T-helper 2 cell (primary cell): ENCODE data around the gene TESPA1.
A peak's percentile ranks its signal among the peaks of the same experiment; 100 is the strongest.

Source experiments
- DNase-seq, 5 experiments: peaks; one replicate each; pipeline versions ENCODE4 v3.0.0 to v3.0.0-alpha.2; 2012 to 2022

TESPA1 gene

DNA sequence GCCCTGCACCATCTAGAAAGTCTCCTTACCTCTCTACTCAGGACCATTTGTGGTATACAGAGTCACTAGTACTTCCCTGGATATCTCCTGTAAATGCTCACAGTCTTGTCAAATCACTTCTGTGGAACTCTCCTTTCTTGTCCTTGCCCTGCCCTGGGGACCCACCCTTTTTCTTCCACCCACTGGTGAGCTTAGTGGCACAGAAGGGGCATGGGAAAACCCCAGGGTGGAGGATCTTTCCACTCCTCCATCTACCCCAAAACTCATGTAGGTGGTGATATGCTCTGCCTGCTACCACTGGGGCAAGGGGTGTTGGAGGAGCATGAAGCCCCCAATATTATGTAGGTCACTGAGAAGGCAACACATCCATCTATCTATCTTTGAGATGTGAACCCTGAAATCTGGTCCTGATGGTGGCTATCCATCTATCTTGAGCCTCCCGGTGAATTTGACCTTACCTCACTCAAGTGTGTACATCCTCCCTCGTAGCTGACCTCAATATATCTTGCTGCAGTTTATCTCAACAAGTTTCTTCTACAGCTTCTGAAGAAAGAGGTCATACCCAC is 943 bp downstream of the TESPA1 start:
- DNase-seq: peak in 1 of 5 experiments; percentile 24

DNA sequence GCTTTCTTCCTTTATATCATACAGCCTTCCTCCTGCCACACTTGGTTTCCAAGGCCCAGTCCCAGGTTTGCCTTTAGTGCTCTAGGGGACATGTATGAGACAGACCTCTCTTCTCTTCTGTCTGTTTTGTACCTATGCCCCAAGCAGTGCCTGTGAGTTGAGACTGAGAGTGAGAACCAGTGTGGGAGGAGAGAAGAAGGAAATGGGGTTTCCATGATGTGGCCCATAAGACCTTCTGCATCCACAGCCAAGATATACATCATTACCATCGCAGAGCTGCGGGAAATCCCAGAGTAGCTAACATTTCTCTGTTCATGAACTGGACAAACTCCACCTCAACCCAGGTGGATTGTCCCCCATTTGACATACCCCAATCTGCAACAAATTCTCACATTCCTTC is 2.8 kb downstream of the TESPA1 start:
- DNase-seq: peak in 3 of 5 experiments; percentile 23 to 74 (median 25)

DNA sequence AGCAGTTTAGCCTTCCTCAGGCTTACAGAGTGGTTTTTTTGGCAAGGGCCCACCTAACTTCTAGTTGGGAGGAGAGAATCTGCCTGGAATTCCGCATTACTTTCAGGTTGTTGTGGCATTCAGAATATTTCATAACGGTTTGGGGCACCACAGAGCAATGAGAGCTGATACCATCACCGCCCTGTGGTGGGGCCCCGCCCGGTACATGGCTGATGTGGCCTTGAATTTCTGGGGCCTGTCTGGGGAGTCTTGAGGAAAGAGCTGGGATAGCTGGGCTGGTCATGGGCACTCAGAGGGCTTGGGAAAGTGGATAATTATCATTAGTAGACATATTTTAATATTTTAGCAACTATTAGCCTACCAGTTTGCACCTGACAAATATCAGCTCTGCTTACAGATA is 4.2 kb downstream of the TESPA1 start:
- peak; percentile 23 to 80 (median 32) for DNase-seq

DNA sequence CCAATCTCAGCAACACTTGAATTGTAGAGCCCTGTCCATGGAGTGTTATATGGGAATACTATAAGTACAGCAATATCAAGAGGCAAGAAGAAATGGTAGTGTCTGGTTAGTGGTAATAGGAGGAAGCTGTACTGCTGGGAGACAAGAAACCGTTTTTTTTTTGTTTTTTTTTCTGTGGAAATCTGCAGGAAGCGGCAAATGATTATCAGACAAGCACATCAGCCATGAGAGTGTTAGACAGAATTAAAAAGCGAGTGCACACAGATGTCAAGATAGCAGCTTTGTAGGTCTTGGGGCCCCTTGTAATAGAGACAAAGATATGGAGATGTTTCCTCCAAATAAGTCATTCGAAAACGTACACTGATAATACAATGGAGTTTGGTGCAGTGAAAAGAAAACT is 6.7 kb downstream of the TESPA1 start:
- DNase-seq: peak in 2 of 5 experiments; percentile 19 to 89

DNA sequence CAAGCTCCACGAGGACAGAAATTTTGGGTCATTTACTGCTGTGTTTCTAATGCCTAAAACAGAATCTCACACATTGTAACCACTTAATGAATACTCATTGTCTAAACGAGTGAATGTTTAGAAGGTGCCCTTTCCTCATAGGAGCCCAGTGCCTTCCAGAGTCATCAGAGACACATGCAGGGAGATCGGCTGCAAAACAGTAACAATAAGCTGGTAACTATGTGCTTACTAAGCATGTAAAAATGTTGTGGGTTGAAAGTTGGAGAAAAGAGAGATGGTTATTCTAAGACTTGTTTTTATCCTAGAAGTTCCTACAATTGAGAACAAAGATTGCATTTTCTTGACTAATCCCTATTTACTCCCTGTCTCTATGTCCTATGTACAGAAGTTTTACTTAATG is 7.4 kb downstream of the TESPA1 start:
- no peak for DNase-seq

DNA sequence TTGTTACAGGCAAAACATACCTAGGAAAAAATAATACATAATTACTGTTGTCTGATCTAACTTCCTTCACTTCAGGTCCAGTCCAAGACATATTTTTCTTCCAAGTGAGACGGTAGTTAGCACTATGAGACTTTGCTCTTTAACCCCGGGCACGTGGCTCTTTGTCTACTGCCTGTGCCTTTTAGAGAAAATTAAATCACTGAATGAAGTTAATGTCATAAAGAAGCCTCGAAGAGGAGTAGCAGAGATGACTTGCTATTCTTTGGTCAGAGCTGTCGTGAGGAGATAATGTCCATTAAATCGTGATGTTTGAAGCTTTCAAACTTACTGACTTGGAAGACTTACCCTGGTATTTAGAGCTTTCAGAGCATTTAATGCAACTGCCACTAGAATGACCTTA is 8.7 kb downstream of the TESPA1 start:
- DNase-seq: no peak

DNA sequence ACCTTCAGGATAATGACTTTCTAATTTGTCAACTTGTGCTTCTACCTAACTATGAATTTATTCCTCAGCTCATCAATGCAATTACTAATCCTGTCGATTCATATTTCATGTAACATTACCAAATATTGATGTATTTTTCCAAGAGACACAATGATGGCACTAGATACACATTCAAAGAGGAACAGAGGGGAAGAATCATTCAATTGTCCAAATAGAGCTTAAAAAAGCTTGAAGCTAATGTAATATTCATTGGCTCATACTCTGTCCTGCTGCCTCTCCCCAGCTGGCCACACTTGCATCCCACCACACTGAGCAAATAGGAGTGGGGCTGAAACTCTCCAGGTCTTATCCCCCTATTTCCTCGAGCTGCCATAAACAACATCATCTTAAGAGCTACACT is 9.3 kb downstream of the TESPA1 start:
- DNase-seq: no peak

DNA sequence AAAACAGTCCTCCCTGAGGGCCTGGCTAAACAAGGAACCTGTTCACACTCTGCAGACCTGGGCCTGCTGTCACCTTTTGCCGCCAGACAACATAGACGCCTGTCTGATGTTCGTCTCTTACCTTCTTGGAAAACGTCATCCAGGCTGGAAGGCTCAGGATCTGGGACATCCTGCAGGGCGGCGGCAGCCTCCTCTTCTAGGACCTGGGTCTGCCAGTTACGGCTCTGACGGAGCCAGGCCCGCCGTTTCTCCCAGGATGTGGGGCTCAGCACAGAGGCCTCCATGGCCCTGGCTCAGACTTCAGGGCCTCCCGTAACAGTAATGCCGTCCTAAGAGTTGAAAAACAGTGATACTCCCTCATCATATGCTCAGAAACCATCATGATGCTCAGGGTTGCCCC is 10.3 kb downstream of the TESPA1 start:
- DNase-seq: no peak

DNA sequence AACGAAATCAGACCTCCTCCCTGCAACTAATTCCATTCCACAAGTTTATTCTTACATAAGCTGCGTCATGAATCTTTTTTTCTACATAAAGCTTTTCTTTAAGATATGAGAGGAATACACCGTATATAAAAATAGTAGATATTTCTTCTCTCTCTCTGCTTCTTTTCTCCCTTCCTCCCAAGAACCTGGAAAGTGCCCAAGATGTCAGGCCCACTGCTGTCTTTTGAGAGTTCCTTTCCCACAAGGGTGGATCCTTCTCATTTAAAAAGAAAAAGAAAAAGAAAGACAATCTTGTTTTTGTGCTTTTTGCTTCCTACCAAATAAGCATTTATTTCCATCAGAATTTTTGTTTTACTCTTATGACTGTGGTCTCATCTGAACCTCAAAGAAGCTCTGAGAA is 11.0 kb downstream of the TESPA1 start:
- DNase-seq: no peak

DNA sequence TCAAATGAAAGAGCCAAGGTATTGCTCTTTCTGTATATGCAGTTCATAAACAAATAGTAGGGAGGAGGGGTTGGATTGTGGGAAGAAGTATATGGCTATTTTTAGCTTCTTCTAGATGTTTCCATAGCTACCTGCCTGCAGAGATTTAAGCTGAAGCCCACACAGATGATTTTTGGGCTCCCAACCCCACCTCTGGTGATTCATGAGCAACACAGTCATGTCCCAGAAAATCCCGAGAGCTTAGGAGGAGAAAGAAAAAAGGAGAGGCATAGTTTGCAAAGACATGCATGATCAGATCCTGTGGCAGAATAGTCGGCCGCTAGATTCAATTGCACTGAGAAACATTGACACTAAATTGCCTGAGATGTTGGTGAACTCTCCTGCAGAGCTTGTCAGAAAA is 13.8 kb downstream of the TESPA1 start:
- no peak for DNase-seq

DNA sequence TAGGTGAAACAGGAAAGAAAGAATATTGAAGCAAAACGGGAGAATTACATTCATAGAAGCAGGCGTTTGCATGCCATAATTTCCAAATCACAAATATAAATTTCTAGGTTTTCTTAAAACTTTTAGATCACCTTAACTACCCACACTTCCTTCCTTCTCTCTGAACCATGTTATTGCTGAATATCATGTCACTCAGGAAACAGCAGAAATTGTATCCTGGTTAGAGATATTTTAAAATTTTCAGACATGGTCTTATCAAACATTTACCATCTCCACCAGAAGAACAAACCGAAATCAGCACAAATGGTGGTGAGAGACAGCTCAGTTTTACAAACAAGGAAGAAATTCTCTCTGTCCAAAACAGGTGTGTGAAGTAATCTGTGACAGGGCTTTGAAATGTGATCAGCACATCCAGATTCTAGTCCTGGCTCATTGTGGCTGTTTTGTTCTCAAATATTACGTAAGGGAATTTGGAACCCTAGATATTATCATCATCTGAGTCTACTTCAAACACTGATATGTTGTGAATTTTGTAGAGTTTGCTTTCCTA is 16.3 kb downstream of the TESPA1 start:
- DNase-seq: peak in 1 of 5 experiments; percentile 63

DNA sequence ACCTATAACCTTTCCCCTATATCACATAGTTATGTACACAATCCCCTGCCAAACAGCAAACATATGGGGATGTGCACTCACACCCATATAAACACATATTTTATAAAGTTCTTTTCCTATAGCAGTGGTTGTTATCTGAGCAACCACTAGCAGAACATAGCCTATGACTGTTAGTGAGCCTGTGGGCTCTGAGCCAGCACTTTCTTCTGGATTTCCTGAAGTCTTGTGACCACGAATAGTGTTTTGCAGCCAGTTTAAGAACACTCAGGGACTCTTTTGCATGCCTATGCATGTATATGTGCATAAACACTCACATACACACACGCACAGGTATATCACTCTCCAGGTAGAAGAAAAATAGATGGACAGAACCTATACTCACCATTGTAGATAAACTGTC is 17.1 kb downstream of the TESPA1 start:
- peak in 1 of 5 experiments; percentile 63 for DNase-seq

DNA sequence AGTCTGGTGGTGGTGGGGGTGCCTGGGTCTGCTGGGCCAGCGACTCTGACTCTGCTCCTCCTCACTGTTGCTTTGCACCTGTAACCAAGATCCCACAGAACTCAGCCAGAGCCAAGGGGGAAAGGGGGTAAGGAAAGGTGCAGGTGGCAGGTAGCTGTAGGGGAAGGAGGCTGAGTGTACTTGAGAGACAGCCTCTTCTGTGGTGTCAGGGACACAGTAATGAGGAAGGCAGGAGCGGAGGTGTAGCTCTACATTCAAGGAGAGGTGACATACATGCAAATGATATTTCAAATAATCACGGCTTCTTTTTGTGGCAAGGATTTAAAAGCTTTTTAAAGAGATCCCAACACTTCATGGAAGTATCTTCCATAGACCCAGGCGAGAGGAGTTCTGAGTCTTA is 23.4 kb downstream of the TESPA1 start:
- no peak for DNase-seq

DNA sequence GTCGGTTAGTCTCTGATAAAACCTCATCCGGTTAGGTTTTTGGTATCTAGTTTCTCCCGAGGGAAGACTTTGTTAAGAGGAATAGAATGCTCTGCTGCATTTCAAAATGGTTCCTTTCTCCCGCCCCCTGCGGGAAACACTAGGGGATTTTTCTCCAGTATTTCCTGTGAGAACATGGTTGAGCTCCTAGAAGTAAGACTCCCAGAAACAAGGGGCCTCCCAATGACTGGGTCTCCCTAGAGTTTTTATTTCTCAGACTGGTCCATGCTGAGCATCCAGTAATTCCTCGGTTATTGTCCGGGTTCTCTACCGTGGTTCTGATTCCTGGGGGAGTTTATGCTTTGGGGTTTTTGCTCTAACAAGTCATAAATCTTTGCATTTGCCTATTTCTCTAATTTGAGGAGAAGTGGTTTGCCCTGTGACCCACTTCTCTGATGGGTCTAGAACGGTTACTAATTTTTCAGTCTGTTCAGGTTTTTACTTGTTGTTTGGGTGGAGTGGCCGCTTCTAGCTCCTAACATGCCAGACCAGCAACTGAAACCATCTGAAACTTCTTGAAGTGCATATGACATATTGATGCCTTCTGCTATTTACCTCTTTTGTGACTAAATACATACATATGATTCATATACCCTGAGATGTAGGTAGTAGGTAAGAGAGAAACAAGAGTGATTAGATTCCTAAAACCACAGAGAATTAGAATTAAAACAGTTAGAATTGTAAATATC is 25.1 kb downstream of the TESPA1 start:
- no peak for DNase-seq

DNA sequence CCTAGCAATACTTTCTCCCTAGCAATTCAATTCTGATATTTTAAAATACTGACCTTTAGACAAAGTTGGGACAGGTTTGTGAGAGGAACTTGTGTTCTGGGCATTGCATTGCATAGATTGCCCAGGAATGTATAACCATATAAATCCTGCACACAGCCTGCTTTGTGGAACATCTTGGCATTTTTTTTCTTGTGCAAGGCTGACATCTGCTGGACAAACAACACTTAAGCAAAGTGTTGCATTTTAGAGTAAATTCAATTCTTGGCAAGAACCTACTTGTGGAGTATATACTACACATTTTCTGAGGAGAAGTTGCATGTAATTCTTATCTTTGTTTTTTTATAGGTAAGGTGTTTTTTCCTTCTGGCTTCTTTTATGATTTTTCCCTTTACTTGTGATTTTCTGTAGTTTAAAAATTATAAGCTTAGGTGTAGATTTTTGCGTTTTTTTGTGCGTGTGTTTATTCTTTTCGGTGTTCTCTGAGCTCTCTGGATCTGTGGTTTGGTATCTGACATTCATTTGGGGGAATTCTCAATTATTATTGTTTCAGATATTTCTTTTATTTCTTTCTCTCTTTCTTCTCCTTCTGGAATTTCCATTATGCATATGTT is 26.4 kb downstream of the TESPA1 start:
- DNase-seq: peak in 4 of 5 experiments; percentile 17 to 58 (median 30)

DNA sequence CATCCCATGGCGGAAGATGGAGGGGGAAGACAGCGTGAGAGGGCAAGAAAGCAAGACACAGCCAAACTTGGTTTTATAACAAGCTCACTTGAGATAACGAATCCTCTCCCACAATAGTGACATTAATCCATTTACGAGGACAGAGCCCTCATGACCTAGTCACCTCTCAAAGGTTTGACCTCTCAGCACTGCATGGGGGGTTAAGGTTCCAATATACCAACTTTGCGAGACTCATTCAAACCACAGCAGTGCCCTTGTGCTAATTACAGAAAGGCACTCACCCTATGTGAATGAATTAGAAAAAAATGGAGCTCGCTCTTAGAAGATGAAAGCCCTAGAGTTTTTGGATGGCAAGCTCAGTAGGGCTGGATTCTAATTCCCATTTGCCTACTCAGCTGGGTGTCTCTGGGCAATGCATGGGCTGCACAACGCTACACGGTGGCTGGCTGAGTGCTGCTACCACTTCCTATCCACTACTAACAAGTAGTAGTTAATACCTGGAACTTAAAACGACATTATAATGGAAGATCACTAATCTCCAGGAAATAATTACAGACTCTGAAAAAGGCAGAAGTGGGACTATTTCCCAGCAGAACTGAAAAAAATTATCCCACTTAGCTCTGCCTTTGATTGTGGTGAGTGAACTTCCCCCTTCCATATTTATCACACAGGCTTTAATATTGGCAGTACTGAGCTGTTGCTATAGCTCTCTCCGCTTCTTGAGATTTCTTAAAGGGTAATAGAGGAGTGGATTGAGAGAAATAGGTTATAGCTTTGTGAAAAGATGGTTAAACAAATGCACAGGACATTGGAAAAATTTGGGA is 27.5 kb downstream of the TESPA1 start:
- DNase-seq: no peak

DNA sequence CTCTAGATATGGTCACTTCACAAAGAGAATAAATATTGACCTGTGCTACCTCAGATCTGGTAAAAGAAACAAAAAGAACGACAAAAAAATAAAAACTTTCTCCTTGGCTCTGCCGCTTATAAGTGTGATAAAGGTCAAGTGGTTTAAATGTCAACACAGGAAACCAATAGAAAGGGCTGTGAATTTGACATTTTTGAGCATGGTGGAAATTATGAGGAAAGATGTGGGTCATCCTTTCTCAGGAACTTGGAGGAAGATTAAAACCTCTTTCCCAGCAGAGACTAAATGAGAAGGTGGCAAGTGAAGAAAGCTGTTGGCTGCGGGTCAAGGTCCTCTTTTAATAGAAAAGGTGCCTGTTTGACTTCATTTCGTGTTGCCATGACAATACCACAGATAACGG is 28.2 kb downstream of the TESPA1 start:
- DNase-seq: no peak

DNA sequence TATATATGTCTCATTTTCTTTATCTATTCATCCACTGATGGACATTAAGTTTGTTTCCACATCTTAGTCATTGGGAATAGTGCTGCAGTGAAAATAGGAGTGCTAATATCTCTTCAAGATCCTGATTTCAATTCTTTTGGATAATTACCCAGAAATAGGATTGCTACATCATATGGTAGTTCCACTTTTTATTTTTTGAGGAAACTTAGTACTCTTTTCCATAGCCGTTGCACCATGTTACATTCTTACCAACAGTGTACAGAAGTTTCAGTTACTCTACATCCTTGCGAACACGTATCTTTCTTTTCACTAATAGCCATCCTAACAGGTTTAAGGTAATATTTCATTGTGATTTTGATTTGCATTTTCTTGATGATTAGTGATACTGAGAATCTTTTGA is 29.8 kb downstream of the TESPA1 start:
- DNase-seq: no peak

DNA sequence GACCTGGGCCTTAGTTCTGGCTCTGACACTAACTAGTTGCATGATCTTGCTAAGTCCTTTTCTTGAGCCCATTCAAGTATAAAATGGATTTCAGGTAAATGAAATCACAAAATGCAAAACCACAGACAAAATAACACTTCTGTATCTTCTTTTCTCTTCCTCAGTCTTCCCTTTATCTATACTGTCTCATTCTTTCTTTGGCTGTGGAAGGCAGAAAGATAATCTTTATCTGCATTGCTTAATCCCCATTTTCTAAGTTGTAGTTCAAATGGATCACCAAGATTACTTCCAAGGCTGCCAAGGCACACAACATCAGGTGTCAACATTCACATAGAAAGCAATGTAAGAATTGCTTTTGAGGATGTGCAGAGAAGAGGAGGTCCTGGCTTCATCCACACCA is 30.3 kb downstream of the TESPA1 start:
- no peak for DNase-seq

DNA sequence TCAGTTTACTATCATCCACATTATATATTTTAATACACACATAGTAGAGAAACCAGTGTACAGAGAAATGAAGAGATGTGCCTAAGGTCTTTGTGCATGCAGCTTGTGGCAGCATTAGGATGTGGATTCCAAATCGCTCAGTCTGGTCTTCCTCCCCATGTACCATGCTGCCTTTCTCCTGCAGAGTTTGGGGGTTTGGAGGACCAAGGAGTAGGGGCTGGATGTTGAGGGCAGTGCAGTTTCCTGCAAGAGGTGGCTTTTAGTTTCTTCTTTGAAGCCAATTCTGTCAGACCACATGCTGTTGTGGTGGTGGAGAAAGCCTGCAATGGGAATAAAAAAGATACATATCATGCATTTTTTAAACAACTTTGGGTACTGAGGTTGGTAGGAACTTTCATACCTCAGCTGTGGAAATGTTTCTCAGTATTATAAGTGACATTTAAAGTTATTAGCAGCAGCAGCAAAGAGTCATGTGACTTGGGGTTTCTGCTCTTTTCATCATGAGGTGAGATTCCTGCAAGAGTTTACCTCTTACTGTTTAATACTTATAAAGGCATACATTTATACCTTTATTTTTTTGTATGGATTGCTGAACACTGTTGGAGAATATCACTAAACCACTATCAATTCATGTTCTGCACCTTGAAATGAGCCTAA is 34.4 kb downstream of the TESPA1 start:
- DNase-seq: peak in 1 of 5 experiments; percentile 30

DNA sequence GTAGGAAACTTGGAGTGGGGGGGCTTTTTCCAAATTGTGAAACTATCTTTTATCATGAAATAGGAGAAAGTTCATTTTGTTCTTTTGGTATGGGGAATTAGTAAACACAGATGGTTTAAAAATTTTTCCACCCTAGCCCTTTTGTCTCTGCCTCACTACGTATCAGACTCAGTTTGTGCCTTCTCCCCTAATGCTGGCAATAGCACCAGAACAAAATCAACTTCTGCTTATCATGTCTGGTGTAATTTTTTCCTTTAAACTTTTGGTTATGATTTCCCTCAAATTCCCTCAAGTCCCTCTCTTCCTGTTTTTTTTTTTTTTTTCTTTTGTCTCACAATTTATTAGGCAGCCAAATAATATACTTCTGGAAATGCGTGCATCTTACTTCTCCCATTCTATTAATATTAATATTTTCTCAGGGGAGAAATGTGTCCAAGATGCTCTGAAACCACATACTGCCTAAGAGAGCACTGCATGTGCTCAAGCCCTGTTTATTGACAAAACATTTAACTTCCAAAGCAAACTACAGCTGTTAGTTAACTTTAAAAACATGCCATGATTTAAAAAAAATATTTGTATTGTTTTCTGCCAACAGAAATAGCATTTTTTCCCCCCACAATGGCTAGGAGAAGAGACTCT is 35.4 kb downstream of the TESPA1 start:
- no peak for DNase-seq

DNA sequence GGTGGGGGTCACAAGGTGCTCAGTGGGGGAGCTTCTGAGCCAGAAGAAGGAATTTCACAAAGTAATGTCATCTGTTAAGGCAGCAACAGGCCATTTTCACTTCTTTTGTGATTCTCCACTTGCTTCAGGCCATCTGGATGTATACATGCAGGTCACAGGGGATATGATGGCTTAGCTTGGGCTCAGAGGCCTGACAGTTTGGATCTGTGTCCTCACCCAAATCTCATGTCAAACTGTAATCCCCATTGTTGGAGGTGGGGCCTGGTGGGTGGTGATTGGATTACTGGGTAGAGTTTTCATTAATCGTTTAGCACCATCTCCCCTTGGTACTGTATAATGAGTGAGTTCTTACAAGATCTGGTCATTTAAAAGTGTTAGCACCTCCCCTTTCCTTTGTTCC is 36.4 kb downstream of the TESPA1 start:
- DNase-seq: no peak
